ENCODE data around the gene SDCBP2.

DNA sequence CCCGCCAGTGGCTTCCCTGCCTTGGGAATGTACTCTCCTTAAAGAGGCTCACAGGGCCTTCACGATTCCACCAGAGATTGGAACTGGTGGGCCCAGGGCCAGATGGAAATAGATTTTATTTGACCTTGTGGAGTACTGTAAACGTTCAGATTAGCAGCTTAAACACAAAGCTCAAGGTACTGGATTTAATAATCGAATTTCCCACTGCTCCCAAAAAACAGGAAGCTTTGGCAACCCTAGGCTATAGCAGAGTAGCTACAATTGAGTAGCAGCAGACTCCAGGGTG is 7.3 kb downstream of the SDCBP2 start:
- TF ChIP-seq POLR2A (IDR thresholded peaks at IDR 0.05; ENCODE audit: low read length) (no peak), GATA1 (IDR thresholded peaks at IDR 0.05; ENCODE audit: low read depth, low read length) (no peak)
